GM12865 (cell line): ENCODE measurements around the gene ANKRD28.
"Not testable (repeated sequence)": the region's sequence is repeated elsewhere in the genome, so short reads cannot be mapped to it uniquely, and the experiment has no call there.

Source experiments
- DNase-seq: peaks from one replicate; pipeline ENCODE4 v3.0.0; 2010; ENCODE audit warnings: low read depth
- H3K4me3 ChIP-seq: 2 replicates; pipeline ENCODE4 v1.5.1; 2011; ENCODE audit warnings: mild to moderate bottlenecking, low read depth, low read length, control low read depth
- CTCF ChIP-seq: IDR thresholded peaks from 2 replicates; pipeline ENCODE4 v1.5.1; 2011; ENCODE audit warnings: low read length, control low read depth, low read depth, inconsistent platforms; ENCODE audit not compliant: insufficient read depth; ENCODE audit errors: missing control alignments

ANKRD28 gene

GRCh38 chr3:15797642-15798303 is at the start of gene ANKRD28:
TSS of gene ANKRD28 (minus strand) at chr3:15797979. CDS start at chr3:15796521, 1,458 bp downstream.
- peak; percentile 55 for DNase-seq
- peak within 1 kb of the TSS; percentile 67 for H3K4me3 ChIP-seq

GRCh38 chr3:15847239-15847638 is 49.5 kb upstream of the ANKRD28 start:
- no peak overlapping the region for H3K4me3 ChIP-seq
- no peak for DNase-seq
- TF ChIP-seq CTCF = no peak

More at GRCh38 chr3:15797642-15798303, at the start of gene ANKRD28:
- no peak for TF ChIP-seq CTCF

GRCh38 chr3:15846606-15847005 is 48.8 kb upstream of the ANKRD28 start:
- DNase-seq = no peak
- no peak overlapping the region for H3K4me3 ChIP-seq
- no peak for TF ChIP-seq CTCF

- no peak for TF ChIP-seq CTCF
- H3K4me3 ChIP-seq = no peak overlapping the region
- peak; percentile 38 for DNase-seq
Observed at GRCh38 chr3:15845475-15845874, 47.7 kb upstream of the ANKRD28 start.

- no peak for TF ChIP-seq CTCF
- DNase-seq = no peak
- no peak overlapping the region for H3K4me3 ChIP-seq
Observed at GRCh38 chr3:15844889-15845288, 47.1 kb upstream of the ANKRD28 start.

- DNase-seq, H3K4me3 ChIP-seq: not testable (repeated sequence)
Observed at GRCh38 chr3:15841091-15841973, 43.6 kb upstream of the ANKRD28 start.

- DNase-seq = no peak
- no peak for TF ChIP-seq CTCF
Observed at GRCh38 chr3:15839568-15839967, 41.8 kb upstream of the ANKRD28 start.

More at GRCh38 chr3:15839568-15839967, 41.8 kb upstream of the ANKRD28 start:
- no peak overlapping the region for H3K4me3 ChIP-seq
